ENCODE data around the gene CACNA1C.
"Not testable (repeated sequence)": the region's sequence is repeated elsewhere in the genome, so short reads cannot be mapped to it uniquely, and the experiment has no call there.

- not testable (repeated sequence) for TF ChIP-seq POLR2A, POLR2AphosphoS5 (IDR thresholded peaks at IDR 0.05)
- TF ChIP-seq, protein P1, sequence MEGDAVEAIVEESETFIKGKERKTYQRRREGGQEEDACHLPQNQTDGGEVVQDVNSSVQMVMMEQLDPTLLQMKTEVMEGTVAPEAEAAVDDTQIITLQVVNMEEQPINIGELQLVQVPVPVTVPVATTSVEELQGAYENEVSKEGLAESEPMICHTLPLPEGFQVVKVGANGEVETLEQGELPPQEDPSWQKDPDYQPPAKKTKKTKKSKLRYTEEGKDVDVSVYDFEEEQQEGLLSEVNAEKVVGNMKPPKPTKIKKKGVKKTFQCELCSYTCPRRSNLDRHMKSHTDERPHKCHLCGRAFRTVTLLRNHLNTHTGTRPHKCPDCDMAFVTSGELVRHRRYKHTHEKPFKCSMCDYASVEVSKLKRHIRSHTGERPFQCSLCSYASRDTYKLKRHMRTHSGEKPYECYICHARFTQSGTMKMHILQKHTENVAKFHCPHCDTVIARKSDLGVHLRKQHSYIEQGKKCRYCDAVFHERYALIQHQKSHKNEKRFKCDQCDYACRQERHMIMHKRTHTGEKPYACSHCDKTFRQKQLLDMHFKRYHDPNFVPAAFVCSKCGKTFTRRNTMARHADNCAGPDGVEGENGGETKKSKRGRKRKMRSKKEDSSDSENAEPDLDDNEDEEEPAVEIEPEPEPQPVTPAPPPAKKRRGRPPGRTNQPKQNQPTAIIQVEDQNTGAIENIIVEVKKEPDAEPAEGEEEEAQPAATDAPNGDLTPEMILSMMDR (IDR thresholded peaks at IDR 0.05), result not testable (repeated sequence)
Measured at GRCh38 chr12:2685620-2686279, 633.0 kb downstream of the CACNA1C start.
